Stomach (tissue), 4 donors: Measurements from ENCODE around the gene KIR2DL4.

Source experiments
- CTCF ChIP-seq, 7 experiments: fragments of 450-650 bp in 4 of 7; fragments of 200-600 bp in 3 of 7; sonication (generic) in 3 of 7; IDR thresholded peaks; one replicate each; pipeline ENCODE4 v1.5.1; 2016 to 2019; ENCODE audit warnings: antibody characterized with exemption in 7 of 7, control low read depth in 2 of 7, mild to moderate bottlenecking in 1 of 7
- EP300 ChIP-seq: sonication (generic); formaldehyde crosslinking; IDR thresholded peaks from one replicate; pipeline ENCODE4 v1.6.1; 2017; ENCODE audit warnings: antibody characterized with exemption
- POLR2A ChIP-seq, 4 donors: fragments of 450-650 bp; IDR thresholded peaks; one replicate each; pipeline ENCODE4 v1.6.1; 2016; ENCODE audit warnings: antibody characterized with exemption in 4 of 4, control low read depth in 2 of 4, mild to moderate bottlenecking in 1 of 4, moderate library complexity in 1 of 4
- POLR2AphosphoS5 ChIP-seq, 3 donors: sonication (generic); formaldehyde crosslinking; IDR thresholded peaks; one replicate each; pipeline ENCODE4 v1.6.1; 2016; ENCODE audit warnings: antibody characterized with exemption in 3 of 3

GRCh38 chr19:54805665-54806515, 2.5 kb downstream of the KIR2DL4 start:
- TF ChIP-seq CTCF (IDR thresholded peaks at IDR 0.05): no peak
- no peak for TF ChIP-seq EP300
- TF ChIP-seq POLR2A (IDR thresholded peaks at IDR 0.05): no peak
- TF ChIP-seq POLR2AphosphoS5 (IDR thresholded peaks at IDR 0.05): no peak
